ENCODE data around the gene CCDC158. TPM values are rescaled to one million over a fixed set of nuclear protein-coding genes. Genes with fewer than 3 reads are reported as not detected.

CCDC158 gene
- total RNA-seq, 1 donor = 0.36 TPM

DNA sequence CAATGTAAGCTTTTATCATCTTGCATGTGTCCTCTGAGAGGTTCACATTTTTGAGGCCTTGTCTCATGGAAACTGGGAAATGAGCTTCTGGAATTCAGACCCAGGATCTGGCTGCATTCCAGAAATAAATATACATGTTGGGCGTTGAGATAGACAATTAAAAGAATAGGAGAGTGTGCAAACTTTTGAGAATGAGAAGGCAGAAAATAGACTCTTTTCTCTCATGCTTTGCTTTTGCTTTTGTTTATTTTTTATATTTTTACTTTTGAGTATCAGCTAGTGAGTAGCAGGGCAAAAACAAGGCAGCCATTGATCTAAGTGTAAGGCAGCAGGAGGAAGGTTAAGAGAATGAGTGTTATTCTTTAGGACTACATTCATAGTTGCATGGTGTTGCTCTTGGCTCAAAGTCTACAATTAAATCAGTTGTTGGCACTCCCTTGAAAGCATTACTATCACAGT, 26.5 kb upstream of the CCDC158 start:
- no peak for DNase-seq (ENCODE audit: insufficient read length, low spot score, missing footprints)
- Histone ChIP-seq H3K79me2 (ENCODE audit: insufficient read depth, low read length) (no peaks in the 10 kb centered on the region), H3K27me3 (ENCODE audit: insufficient read depth, low read length) (peaks cover 14% of the 10 kb centered on the region), H3K4me1 (ENCODE audit: insufficient read depth, low read length) (peaks cover 9% of the 10 kb centered on the region), H3K4me3 (ENCODE audit: insufficient read depth, low read length) (no peak overlapping the region), H3K9me3 (ENCODE audit: low read depth, low read length) (no peaks in the 10 kb centered on the region), H4K20me1 (ENCODE audit: insufficient read depth, low read length) (no peaks in the 10 kb centered on the region), H3K27ac (ENCODE audit: low read depth, low read length) (no peak overlapping the region), H3K36me3 (ENCODE audit: insufficient read depth, low read length) (no peaks in the 10 kb centered on the region), H3K4me2 (ENCODE audit: insufficient read depth, low read length) (no peak overlapping the region), H2AFZ (ENCODE audit: low read length) (no peak overlapping the region)
- no peak for TF ChIP-seq CTCF (IDR thresholded peaks at IDR 0.05; ENCODE audit: extremely low read depth, low read depth, low read length)

GRCh38 chr4:76445911-76446310, 25.0 kb upstream of the CCDC158 start:
- Histone ChIP-seq H3K27me3 (ENCODE audit: insufficient read depth, low read length) (peaks cover 14% of the 10 kb centered on the region), H2AFZ (ENCODE audit: low read length) (no peak overlapping the region), H3K4me1 (ENCODE audit: insufficient read depth, low read length) (peaks cover 9% of the 10 kb centered on the region), H3K4me3 (ENCODE audit: insufficient read depth, low read length) (no peak overlapping the region), H3K9me3 (ENCODE audit: low read depth, low read length) (no peaks in the 10 kb centered on the region), H4K20me1 (ENCODE audit: insufficient read depth, low read length) (no peaks in the 10 kb centered on the region), H3K79me2 (ENCODE audit: insufficient read depth, low read length) (no peaks in the 10 kb centered on the region), H3K27ac (ENCODE audit: low read depth, low read length) (no peak overlapping the region), H3K36me3 (ENCODE audit: insufficient read depth, low read length) (no peaks in the 10 kb centered on the region), H3K4me2 (ENCODE audit: insufficient read depth, low read length) (no peak overlapping the region)
- no peak for DNase-seq (ENCODE audit: insufficient read length, low spot score, missing footprints)
- no peak for TF ChIP-seq CTCF (IDR thresholded peaks at IDR 0.05; ENCODE audit: extremely low read depth, low read depth, low read length)

GRCh38 chr4:76443376-76443775, 22.4 kb upstream of the CCDC158 start:
- H3K4me2 ChIP-seq (ENCODE audit: insufficient read depth, low read length) = no peak overlapping the region
- H3K27ac ChIP-seq (ENCODE audit: low read depth, low read length) = no peak overlapping the region
- H3K4me3 ChIP-seq (ENCODE audit: insufficient read depth, low read length) = no peak overlapping the region
- no peaks in the 10 kb centered on the region for H3K79me2 ChIP-seq (ENCODE audit: insufficient read depth, low read length)
- no peaks in the 10 kb centered on the region for H3K9me3 ChIP-seq (ENCODE audit: low read depth, low read length)
- no peaks in the 10 kb centered on the region for H3K36me3 ChIP-seq (ENCODE audit: insufficient read depth, low read length)
- H3K27me3 ChIP-seq (ENCODE audit: insufficient read depth, low read length) = peaks cover 12% of the 10 kb centered on the region
- TF ChIP-seq CTCF (IDR thresholded peaks at IDR 0.05; ENCODE audit: extremely low read depth, low read depth, low read length) = no peak
- peaks cover 9% of the 10 kb centered on the region for H3K4me1 ChIP-seq (ENCODE audit: insufficient read depth, low read length)
- H4K20me1 ChIP-seq (ENCODE audit: insufficient read depth, low read length) = no peaks in the 10 kb centered on the region
- no peak overlapping the region for H2AFZ ChIP-seq (ENCODE audit: low read length)
- no peak for DNase-seq (ENCODE audit: insufficient read length, low spot score, missing footprints)

- Histone ChIP-seq H3K4me2 (ENCODE audit: insufficient read depth, low read length) (no peak overlapping the region), H3K4me1 (ENCODE audit: insufficient read depth, low read length) (peaks cover 9% of the 10 kb centered on the region), H4K20me1 (ENCODE audit: insufficient read depth, low read length) (no peaks in the 10 kb centered on the region), H3K4me3 (ENCODE audit: insufficient read depth, low read length) (no peak overlapping the region), H3K27me3 (ENCODE audit: insufficient read depth, low read length) (peaks cover 12% of the 10 kb centered on the region), H3K36me3 (ENCODE audit: insufficient read depth, low read length) (no peaks in the 10 kb centered on the region), H3K79me2 (ENCODE audit: insufficient read depth, low read length) (no peaks in the 10 kb centered on the region), H2AFZ (ENCODE audit: low read length) (no peak overlapping the region), H3K27ac (ENCODE audit: low read depth, low read length) (no peak overlapping the region), H3K9me3 (ENCODE audit: low read depth, low read length) (no peaks in the 10 kb centered on the region)
- TF ChIP-seq CTCF (IDR thresholded peaks at IDR 0.05; ENCODE audit: extremely low read depth, low read depth, low read length) = no peak
- DNase-seq (ENCODE audit: insufficient read length, low spot score, missing footprints) = no peak
Observed at GRCh38 chr4:76442807-76443206, 21.9 kb upstream of the CCDC158 start.
